ENCODE results near the gene TNIK.

DNA sequence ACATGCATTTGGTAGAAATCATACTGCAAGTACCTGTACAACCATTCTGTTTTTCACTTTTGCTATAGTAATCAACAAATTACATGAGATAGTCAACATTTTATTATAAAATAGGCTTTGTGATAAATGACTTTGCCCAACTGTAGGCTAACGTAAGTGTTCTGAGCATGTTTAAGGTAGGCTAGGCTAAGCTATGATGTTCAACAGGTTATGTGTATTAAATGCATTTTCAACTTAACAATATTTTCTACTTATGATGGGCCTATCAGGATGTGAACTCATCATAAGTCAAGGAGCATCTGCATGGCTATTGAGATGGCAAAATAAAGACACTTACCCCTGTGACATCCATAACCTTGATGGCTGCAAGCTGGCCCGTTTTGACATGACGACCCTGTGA, 232.4 kb downstream of the TNIK start:
- no peak for TF ChIP-seq POLR2A (IDR thresholded peaks at IDR 0.05; ENCODE audit: low read depth, low read length)
- TF ChIP-seq TAF1 (IDR thresholded peaks at IDR 0.05; ENCODE audit: borderline replicate concordance, low read depth, low read length) = no peak

All from GM12892 (cell line).